Occipital lobe (tissue), 2 donors: Measurements from ENCODE around the gene PSAPL1. TPM values are rescaled to one million over a fixed set of nuclear protein-coding genes. Genes with fewer than 3 reads are reported as not detected.

Experiments used
- DNase-seq: peaks from one replicate; lab custom pipeline; 2025; lab: John Stamatoyannopoulos, UW
- total RNA-seq: library from RNA; depleted of rRNA; stranded (reverse); fragments of >200 nt; gene quantifications from one replicate; pipeline ENCODE4 v1.2.3, GENCODE V29; 2014

The PSAPL1 gene
- total RNA-seq, 1 donor from 2014 or later = not detected

DNA sequence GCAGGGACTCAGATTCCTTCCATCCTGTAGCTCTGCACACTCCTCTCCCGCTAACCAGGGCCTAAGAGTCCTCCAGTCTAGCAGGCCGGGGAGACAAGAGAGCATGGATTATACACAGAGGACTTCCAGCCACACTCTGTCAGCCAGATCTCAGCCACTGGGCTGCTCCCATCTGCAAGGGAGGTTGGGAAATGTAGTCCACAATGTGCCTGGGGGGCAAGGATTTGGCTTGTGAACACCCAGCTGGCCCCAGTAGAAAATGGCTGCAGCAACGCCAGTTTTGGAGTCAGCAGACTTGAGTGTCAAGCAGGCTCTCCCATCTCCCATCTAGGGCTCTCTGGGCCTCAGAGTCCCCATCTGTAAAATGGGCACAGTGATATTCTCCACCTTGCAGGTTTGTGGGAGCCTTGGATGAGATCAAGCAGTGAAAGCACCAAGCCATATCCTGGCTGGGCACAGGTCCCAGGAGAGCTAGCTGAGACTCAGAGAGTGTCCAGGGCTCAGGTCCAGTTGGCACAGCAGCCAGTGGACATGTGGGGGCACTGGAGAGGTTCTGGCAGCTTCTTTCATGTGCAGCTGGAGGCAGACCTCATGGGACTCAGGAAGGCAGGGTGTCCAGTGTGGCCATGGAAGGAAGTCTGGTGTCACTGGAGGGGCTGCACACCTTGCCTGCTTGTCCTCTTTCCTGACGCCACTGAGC is 14.6 kb downstream of the PSAPL1 start:
- DNase-seq = no peak

DNA sequence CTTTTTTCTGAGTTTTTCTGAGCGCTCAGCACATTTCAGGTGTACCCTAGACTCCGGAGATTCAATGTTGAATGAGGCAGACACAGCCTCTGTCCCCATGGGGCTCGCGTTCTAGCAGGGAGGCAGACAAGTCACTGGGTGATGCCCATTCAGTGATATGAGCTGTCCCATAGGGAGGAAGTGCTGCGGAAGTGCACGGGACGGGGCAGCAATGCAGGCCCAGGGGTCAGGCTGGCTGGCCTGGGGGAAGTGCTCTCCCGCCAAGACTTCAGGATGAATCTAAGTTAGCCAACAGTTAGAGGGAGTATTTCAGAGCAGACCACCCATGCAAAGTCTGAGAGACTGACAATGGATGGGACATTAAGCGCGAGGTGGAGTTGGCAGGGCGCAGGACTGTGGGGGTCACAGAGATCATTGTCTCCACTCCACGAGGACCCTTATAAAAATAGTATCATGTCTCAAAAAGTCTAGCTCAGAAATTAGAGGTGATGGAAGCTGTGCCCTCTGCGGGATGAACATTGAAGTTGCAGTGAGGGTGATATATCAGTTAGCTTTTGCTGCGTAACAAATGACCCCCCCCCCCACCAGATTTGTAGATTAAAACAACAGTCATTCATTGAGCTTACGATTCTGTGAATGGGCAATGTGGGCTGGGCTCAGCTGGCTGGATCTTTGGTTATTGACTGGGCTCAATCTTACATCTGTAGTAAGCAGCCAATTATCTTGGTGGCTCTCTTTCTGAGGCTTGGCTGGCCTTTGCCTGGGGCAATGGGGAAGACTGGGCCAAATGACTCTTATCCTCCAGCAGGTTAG is 16.4 kb downstream of the PSAPL1 start:
- DNase-seq = no peak

DNA sequence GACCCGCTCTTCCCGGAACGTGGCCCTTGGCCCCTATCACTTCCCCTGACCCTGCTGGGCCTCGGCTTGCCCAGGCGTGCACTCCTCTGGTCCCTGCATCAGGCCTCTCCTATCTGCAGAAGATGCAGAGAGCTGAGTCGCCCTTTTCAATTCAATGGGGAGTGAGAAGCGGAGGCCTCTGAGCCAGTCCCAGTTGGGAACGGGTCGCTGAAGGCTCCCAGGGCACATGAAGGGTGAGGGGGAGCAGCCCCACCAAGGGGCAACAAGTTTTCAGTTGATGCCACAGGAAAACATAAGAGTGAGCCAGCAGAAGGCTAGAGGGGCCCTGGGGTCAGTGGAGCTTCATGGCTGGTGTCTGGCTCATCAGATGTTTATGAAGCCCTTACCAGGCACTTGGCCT is 17.1 kb downstream of the PSAPL1 start:
- DNase-seq = no peak

DNA sequence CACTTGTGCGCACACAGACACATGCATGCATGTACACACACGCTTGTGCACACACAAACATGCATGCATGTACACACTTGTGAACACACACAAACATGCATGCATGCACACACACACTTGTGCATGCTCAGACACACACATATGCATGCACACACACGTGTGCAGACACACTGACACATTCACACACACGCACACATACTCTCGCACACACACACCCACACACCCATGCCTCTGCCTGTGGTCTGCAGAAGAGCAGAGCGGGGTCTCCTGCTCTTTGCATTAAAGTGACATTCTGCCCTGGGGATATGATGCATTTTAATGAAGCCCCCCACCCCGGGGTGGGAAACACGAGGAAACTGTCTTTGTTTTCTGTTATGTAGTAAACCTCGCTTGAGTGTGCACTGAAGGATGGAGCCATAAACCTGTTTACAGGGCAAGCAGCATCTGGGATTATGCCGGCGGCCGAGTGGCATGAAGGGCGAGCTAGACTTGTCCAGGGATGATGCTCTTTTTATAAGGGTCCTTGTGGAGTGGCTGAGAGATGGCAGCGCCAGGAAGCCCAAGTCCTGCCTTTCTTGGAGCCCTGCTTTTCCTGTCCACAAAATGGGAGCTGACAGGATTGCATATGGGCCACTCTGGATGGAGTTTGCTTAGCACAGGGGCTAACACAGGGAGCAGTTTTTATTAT is 17.8 kb downstream of the PSAPL1 start:
- DNase-seq = no peak

DNA sequence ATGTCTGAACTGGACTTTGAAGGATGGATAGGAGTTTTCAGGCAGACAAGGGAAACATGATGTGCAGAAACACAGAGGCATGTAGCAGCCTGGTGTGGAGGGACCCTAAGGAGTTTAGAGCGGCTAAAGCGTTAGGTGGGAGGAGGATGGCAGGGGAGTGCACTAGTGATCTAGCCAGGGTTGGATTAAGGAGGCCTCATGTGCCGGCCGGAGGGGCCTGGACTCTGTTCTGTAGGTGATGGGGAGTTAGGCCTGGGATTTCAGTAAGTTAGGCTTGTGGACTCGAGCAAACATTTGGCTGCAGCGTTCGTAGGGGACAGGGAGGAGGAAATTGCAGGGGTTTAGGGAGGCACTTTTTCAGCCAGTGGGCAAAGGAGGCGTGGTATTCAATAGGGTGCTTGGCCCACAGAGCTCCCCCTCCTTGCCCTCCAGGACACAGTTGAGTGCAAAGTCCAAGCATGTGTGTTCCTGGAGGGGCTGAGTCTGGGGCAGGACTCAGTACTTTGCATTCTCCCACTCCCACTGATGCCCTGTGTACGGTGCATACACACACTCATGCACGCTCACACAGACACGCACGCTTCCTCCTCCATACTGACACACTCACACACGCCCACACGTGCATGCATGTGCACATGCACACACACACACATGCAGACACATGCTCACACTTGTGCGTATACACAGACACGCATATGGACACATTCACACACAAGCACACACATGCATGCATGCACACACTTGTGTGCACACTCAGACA is 18.6 kb downstream of the PSAPL1 start:
- no peak for DNase-seq

DNA sequence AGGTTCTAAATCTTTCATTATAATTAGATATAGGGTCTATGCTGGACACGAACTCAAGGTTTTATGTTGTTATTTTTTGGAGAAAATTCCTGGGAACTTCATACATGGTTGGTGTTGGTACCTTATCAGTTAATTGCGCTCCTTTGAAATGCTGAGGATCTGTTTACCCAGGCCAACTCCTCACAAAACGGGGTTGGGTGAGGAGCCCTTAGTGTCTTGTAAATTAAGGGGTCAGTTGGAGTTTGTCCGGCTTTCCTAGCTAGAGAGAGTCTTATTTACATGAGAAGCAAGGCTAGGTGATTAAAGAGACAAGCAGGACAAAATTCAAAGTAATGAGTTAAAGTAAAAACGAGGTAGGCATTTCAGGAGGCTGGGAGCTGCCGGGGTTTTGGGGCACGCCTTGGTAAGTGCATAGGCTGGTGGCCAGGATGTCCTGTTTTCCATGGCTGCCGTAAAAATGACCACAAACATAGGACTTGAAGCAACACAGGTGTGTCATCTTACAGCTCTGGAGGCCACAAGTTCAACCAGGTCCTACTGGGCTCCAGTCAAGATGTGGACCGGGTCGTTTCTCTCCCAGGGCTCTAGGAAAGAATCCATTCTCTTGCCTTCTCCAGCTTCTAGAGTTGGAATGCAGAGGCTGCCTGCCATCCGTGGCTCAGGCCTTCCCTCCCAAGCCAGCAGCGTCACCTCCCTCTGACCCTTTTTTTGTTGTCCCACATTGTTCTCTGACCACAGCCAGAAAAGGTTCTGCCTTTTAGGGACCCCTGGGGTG is 19.8 kb downstream of the PSAPL1 start:
- no peak for DNase-seq

DNA sequence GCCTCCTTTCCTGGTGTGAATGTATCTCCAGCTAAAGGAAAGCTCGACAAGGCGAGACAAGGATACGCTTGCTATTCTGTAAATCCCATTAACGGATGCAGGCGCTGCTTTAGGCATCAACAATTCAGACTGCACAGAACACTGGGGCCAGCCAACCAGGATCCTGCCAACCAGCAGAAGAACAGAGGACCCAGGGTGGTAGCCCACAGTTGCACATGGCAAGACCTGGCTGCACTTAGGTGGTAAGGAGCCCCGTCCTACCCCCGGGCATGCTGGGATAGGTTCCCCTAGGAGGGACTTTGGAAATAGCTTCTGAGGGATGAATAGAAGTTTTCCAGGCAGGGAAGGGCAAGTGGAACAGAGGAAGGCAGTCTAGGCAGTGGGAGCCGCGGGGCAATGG is 20.7 kb downstream of the PSAPL1 start:
- DNase-seq = no peak

DNA sequence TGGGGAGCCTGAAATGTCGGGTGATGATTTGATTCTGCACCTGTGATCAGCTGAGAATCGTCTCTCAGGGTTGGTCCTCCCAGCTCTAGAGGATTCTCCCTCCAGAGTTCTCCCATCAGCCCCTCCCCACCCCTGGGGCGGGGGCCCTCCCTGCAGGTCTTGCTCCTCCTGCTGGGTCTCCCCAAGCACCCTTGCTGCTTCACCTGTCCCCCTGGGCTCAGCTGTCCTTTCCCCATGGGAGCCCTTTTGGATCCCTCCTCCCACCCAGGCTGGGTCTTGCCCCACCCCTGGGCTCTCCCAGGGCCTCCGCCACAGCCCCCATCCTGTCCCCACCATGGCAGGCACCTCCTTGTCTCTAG is 22.2 kb downstream of the PSAPL1 start:
- no peak for DNase-seq

DNA sequence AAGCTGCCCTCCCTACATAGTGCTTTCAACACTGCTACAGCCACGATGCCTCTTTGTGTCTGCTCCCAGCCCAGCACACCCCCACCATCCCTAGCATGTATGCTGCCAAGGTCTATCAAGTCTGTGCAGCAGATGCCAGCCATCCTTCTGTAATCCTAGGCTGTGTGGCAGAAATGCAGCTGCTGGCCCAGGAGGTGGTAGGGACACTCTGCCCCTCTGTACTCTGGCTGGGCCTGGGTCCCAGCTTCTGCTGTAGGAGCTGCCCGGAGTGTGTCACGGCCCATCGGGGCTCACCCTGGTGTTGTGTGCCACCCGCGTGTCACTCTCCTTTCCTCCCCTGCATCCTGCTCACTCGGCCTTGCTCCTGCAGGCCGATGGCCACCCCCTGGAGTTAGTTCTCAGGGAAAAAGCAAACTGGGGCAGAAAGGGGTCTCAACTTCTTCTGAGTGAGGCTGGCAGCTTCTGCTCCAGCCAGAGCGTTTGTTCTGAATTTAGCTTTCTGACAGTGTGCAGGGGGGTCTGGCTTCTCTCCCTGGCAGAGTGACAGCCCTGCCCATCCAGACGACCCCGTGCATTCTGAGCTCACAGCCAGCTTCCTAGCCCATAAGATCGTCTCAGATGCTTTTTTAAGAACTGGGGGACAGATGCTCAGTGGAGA is 22.7 kb downstream of the PSAPL1 start:
- no peak for DNase-seq

DNA sequence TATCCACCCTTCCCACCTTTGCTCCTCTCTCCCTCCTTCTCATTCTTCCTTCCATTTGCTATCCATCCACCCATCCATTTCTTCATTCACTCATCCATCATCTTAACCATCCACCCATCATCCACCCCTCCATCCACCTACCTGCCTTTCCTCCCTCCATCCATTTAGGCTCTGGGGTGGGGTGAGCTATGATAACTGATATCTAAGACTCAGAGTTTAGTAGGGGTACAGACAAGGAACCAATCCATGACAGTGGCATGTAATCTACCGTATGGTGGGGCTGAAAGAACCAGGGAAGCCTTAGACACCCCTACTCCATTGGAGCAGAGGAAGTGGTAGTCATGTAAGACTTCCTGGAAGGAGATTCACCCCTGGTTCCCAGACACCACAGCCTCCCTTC is 23.2 kb downstream of the PSAPL1 start:
- DNase-seq = no peak

DNA sequence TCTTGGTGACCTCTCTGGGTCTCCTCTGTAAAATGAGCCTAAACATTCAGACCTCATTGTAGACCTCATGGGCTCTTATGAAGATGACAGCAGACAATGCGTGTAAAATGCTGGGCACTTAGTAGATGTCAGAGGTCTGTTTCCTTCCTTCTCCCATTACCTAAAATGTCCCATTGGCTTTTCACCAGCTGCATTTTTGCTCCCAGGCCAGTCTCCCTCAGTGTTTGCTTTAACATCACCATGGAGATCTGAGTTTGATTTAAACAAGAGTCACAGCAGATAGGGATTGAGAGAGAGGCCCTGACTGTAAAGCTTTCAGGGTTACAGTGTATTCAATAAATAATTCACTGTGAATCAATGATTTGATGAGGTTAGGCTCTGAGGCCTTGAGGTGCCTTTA is 24.3 kb downstream of the PSAPL1 start:
- DNase-seq = no peak

DNA sequence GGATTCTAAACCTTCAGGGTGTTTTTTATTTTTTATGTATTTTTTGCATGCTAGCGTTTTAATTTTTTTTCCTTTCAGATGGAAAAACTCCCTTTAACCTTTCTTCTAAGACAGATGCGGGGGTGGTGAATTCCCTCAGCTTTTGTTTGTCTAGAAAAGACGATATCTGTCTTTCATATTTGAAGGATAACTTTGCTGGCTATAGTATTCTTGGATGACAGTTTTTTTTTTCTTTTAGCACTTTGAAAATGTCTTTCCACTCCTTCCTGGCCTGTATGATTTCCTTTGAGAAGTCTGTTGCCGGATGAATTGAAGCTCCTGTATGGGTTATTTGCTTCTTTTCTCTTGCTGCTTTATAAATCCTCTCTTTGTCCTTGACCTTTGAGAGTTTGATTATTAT is 26.6 kb downstream of the PSAPL1 start:
- DNase-seq = no peak

DNA sequence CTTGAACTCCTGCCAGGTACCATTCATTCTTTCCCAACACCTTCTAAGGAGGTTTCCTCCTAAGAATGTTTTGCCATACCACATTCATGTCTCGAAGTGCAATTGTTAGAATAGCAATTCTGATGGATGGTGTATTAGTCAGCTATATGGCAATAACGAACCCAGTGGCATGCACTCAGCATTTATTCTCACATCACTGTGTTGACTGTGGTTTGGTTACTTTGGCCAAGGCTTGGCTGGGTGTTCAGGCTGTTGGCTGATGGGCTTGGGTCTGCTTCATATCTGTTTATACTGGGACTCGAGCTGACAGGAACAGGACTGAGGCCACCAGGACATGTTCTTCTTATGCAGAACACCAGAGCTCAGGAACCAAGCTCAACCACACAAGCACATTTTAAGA is 31.7 kb downstream of the PSAPL1 start:
- DNase-seq = no peak

DNA sequence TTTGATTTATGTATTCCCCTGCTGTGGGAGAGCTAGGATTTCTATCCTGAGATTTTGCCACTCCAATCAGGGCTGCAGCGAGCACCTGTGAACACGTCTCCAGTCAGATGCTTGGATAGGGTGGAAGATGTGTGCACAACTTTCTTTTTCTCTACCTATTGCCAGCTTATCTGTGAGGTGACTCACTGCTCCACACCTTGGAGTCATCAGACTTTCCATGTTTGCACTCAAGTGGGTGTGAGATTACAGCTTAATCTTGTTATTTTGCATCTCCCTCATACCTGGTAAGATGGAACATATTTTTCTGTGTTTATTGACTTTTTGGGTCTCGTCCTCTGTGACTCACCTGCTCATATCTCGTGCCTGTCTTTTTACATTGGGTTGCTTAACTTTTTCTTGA is 32.2 kb downstream of the PSAPL1 start:
- no peak for DNase-seq

DNA sequence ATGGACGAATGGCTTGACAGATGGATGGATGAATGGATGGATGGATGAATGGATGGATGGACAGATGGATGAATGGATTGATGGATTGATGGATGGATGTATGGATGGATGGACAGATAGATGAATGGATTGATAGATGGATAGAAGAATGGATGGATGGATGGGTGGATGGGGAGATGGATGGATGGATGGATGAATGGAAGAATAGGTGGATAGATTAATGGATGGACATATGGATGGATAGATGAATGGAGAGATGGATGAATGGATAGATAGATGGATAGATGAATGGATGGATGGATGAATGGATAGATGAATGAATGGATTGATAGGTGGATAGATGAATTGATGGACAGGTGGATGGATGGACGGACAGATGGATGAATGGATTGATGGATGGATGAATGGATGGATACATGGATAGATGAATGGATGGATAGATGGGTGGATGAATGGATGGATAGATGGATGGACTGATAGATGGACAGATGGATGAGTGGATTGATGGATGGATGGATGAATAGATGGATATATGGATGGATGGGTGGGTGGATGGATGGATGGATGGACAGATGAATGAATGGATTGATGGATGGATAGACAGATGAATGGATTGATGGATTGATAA is 33.9 kb downstream of the PSAPL1 start:
- no peak for DNase-seq

DNA sequence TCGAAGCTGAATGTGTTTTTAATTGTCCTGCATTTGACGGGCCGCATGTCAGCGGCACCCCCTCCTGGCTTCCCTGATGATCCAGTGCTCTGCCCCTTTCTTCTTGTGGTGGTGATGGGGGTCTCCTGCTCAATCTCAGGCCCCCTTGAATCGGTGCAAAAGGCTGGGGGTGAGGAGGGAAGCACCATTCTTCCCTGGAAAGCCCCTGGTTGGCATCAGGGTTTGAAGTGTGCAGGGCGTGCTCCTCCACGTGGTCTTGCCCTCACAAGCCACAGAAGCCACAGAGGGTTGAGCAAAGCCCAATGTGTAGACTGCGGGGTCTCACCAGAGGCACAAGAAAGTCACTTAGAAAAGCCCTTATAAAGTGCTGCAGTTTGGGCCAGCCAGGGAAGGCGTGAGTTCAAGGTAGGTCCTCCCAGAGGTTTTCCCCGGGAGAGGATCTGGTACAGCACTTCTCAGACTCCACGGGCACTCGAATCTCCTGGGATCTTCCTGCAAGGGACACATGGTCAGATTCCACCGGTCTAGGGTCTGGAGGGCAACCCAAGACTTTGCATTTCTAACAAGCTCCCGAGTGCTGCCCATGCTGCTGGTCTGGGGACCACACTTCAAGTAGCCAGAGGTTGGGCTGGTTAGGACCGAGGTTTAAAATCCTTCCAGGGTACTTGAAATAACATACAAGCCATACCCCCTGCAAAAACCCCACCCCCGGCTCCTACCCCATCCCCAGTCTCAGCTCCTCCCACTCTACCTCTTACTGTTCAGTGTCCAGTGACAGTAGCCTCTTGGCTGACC is 35.1 kb downstream of the PSAPL1 start:
- no peak for DNase-seq

DNA sequence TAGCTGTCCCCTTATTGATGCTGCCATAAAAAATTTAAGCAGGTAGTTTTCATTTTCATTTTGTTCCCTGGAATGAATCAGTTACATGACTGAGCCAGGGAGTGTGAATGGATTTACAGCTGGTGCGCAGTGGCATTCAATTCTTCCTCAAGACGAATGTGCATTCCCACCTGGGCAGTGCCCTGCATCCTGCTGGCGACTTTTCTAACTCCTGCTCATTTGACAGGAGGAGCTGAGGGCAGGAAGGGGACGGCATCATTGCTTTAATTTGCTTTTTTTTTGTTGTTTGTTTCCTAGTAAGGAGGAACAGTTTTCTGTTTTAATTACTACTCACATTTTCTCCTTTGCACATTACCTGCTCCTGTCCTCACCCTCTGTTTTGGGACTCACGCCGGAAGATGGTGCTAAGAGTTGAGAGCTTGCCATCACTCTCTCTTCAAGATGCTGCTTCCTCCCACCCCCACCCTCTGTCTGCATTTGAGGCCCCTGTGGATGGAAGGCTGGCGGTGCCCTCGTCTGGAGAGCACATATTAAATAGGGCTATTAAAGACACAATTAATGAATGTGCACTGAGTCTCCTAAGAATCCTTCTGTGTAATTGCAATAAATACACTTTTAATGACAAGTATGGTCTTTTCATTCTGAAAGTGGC is 35.8 kb downstream of the PSAPL1 start:
- DNase-seq = no peak

DNA sequence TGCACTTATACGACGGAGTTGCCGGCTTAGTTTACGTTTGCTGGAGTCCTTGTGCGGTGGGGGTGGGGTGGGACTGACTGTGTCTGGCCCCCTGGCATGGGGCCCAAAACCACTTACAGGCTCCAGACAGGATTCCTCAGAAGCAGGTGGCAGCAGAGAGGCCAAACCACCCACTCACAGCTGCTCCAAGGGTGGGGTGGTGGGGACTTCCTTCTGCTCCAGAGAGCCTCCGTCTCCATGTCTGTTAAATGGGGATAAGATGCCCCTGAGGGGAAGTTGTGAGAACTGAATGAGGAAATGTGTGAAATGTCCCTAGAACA is 36.7 kb downstream of the PSAPL1 start:
- no peak for DNase-seq
